Frontal cortex (tissue), 4 donors: ENCODE measurements around the gene DENND1A. TPM values are rescaled to one million over a fixed set of nuclear protein-coding genes. Genes with fewer than 3 reads are reported as not detected.

ENCODE experiments used
- DNase-seq, 2 donors: peaks; one replicate each; pipeline ENCODE4 v3.0.0; 2012; ENCODE audit warnings: low spot score in 2 of 2
- FAIRE-seq: peaks from 2 replicates; lab custom pipeline; 2012; peaks lifted over from hg19 to GRCh38; lab: Jason Lieb, UNC
- total RNA-seq: library from RNA; depleted of rRNA; stranded (reverse); fragments of >200 nt; gene quantifications from one replicate; pipeline ENCODE4 v1.2.3, GENCODE V29; 2014
- donor health status: control.
- donor health status: control.
- donor health status: control.

The DENND1A gene
- total RNA-seq, 1 donor from 2014 or later, result 17.9 TPM

DNA sequence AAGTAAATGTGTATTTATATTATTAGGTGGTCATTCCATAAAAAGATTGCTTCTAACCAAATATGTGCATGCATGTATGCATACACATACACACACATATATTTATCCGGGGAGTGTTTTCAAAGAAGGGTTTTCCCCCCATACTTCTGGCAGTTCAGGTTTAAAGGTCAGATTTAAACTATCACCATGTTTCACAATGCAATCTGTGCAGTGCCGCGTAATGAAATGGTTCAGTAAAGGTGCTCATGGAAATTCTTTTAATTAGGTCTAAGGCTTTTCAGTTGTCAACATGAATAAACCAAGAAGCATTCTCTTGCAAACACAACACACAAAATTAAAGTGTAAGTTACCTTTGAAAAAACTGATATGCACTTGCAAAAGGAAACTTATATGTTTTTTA lies 362.9 kb downstream of the DENND1A start:
- FAIRE-seq, result no peak
- DNase-seq, result no peak

DNA sequence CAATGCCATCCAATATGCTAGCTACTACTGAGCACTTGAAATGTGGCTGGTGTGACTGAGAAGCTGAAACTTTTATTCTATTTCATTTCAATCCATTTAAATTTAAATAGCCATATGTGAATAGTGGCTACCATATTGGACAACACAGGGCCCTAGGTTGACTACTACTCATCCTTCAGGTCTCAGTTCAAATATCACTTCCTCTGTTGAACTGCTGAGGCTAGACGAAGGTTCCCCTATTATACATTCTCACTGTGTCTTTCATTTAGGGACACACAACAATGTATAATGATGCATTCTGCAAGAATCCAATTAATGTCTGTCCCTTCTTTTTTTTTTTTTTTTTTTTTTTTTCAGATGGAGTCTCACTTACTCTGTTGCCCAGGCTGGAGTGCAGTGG lies 365.3 kb downstream of the DENND1A start:
- FAIRE-seq, result no peak
- DNase-seq, result no peak

DNA sequence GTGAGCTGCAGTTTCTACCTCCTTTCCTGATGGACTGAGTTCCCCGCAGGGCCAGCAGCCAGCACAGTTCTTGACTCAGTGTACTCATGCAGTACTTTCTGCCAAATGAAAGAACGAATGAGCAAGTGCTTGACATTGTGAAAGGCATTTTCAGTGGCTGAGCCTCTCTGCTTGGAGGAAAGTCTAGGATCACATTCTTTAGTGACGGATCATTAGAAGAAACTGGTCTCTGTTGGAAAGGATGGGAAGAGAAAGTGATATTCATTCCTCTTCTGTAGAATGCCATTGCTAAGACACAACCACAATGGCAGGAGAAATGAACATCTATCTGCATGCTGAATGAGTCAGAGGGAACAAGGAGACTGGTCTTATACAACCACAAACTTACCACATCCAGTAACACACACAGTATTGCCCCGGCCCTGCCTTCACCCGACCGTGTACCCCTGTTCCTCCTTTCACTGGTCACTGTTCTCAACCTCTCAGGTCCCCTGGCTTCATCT lies 367.0 kb downstream of the DENND1A start:
- FAIRE-seq, result no peak
- DNase-seq, result no peak

DNA sequence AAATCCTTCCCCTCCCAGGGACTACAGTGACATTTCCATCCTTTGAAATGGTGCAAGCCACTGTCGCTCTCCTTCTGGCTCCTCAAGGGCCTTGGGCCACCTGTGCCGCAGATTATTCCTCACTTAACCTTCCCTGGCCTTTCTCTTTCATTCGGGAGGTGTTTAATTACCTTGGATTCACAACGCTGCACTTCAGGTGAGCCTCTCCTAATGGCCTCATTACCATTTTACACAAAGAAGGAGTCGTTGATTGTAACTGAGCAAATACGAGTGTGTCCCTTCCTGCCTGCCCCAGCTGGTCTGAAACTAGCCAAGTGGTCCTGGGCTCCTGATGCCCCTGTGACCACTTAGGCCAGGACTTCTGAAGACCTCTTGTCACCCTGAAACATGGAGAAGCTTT lies 368.9 kb downstream of the DENND1A start:
- DNase-seq (no peak), FAIRE-seq (no peak)

DNA sequence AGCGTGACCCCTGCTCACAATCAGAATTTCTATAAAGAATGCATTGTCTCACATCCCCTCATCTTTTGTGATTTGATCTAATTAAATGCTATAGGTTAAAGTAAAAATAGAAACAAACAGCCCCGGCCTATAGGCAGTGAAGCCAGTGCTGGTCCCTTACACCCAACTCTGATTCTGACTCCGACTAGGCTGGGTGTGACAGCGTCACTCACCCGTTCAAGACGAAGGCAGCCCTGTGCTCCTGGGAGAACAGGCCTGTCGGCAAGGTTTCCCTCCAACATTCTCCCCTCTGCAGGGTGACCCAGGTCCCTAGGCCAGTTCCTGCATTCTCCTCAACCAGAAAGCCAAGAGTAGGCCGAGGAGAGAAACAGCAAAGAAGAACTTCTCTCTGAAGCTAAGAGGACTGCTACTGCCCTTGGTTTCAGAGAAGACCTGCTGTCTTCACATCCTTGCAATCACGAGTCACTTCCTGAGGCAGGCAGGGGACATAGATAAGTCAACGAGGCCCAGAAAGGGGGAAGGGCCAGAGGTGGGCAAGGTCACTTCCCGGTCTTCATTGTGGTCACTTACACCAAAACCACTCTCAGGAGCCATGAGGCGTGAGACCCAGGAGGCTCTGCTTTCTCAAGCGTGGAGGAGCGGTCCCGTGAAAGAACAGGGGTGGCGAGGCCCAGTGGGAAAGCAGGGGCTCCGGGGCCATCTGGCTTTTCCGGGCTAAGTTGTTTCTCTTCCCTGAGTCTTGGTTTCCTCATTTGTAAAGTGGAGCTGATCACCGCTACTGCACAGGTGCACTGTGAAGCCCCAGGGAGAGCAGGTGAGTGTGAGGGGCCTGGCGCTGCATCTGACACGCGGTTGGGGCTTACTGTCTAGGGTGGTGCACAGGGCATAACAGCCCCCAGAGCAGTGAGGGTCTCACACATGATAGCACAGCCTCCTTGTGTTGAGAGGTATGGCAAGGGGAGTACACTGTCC lies 373.2 kb downstream of the DENND1A start:
- DNase-seq (no peak), FAIRE-seq (no peak)

DNA sequence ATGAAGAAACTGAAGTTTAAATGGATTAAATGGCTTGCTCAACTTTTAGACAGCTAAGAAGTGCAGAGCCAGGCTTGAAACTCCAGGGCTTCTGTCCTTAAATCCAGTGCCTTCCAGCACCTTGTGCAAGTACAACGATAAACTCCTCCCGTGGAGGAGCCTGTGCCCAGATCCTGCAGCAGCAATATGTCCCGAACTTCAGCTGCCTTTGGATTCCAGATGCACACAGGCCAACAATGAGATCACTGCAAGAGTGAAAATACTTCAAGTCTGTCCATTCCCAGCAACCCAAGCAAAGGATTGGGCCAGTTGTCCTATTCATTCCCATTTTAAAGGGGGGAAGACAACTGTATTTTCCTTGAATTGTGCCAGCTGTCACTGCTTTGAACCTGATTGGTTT lies 374.3 kb downstream of the DENND1A start:
- DNase-seq, result no peak
- no peak for FAIRE-seq

DNA sequence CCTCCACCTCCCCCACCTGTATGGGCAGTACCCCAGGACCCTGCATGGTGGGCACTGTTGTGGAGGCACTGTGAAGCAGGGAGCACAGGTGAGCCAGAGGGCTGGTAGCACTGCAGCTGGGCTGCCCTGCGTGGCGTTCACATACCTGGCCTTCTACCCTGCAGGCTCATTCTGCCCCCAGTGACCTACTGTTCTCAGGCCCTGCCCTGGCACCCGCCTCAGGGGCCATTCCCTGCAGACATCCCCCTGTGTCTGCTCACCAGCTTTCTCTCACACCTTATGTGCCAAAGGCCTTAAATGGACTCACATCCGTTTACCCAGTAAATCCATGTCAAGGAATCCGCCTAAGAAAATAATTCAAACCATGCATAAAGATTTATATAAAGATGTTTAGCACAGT lies 377.4 kb downstream of the DENND1A start:
- DNase-seq (no peak), FAIRE-seq (no peak)

DNA sequence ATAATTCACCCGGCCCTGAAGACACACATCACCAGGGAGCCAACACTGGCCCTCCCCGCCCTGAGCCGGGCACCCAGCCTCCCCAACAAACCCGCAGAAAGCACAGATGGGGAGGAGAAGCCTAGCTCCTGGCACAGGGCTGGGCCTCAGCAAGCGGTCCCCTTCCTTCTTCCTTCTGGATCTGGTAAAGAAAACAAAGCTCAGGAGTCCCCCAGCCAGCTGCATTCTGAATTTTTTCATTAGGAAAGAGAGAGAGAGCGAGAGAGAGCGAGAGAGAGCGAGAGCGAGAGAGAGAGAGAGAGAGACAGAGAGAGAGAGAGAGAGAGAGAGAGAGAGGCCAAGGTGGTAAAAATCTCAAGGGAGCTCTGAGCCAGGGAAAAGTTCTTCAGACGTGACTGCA lies 378.2 kb downstream of the DENND1A start:
- no peak for FAIRE-seq

DNA sequence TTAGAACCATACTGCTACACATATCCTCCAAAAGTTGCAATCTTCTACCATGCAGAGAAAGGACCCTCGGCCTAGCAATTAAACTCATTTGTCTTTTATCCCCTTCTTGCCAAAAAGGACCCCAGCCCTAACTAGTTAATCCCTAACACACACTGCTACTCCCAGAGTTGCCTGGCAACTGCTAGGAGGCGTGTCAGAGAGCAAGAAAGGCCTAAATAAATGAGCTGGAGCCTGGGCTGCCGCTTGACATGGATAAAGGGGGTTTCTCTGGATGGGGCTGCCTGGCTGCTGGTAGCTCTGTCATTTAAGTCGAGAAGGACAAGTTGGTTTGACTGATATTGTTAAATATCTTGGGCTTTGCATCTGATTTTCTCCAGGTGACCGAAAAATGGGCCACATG lies 379.1 kb downstream of the DENND1A start:
- DNase-seq (no peak), FAIRE-seq (no peak)

More for the DNA sequence above, 378.2 kb downstream of the DENND1A start:
- DNase-seq, result no peak

DNA sequence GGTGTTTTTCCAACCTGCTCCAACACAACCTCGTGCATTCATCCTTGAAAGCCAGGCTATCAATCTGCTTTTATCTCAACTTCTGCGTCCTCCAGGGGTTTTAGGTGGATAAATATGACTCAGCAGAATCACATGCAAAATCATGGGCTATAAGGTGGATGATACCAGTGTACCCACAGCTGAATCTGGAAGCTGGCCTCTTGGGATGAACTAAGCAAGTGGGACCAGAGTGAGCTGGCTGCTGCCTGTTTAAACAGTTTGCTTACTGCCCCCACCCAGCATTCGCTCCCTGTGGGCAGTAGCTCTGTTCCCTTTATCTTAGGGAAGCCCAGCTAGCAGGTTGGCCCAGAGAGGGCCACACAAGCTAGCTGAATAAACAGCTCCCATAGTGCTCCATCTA lies 379.9 kb downstream of the DENND1A start:
- no peak for FAIRE-seq
- DNase-seq, result no peak

DNA sequence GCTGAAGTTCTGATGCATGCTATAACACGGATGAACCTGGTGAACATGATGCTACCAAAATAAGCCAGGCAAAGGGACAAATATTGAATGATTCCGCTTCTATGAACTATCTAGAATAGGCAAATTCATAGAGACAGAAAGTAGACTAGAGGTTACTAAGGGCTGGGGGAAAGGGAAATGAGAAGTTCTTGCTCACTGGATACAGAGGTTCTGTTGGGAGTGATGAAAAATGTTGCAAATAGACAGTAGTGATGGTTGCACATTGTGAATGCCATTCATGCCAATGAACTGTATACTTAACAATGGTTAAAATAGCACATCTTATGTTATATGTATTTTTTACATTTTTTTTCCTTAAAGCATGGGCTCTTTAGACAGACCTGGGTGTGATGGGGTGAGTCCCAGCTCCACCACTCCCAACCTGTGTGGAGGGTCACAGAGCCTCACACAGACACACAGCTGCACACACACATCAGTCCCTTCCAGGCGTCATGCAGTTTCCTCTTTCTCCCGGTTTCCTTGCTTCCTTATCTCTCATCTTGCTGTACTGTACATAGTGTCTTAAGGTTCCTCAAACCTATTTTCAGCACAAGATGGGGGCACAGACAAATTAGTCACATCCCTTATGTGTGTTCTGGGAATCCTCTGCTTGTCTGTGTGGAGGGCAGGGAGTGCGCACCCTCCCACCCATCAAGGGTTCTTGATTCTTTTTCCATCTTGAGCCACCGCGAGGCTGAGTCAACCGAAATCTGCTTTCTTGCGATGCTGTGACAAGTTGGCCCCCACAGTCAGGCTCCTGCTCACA lies 381.0 kb downstream of the DENND1A start:
- DNase-seq, result no peak
- no peak for FAIRE-seq

DNA sequence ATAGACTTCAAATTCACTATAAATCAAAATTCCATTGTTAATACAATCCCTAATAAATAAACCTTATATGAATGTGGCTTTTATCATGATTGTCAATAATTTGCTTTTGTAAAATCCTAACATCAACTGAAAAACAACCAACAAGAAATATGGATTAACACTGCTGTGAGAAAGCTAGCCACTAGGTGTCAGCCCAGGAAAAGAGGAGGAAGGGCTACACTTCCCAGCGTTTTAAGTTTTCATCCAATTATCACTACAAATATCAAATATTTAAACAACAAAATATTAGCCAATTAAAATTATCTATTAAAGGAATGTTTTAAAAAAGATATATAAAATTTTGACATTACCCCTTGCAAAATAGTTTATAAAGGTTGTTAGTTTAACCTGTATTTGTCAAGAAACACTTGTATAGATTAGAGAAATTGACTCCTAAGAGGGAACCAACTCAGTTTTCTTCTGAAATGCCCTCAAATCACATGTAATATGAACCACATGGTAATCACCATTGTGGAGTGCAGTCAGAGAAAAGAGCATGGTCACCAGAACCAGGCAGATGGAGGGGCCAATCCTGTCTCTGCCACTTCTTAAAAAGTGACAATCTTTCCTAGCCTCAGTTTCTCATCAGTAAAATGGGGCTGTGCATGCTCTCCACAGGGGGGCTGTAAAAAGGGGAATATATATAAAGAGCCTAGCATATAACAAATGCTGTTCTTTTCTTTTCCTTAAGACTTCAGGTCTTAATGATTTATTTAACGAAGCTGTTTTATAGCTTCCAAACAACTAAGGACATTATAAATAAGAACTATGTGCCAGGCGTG lies 385.7 kb downstream of the DENND1A start:
- DNase-seq (peak in 1 of 2 donors; percentile 10), FAIRE-seq (peak; percentile 91)

DNA sequence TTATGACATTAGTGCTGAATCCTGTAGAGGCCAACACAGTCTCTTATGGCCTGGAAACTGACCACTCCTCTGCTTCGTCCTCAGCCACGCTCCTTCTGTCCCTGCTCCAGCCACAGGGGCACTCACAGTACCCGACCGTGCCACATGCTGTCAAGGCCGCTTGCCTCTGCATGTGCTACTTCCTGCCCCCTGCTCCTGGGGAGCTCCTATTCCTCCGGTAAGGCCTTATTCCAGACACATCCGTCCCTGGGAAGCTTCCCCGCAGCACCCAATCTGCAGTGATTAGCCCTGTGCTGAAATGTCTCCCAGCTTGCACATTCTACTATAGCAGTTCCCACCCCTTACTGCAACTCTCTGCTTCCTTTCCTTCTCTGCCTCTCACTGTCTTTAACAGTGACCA lies 386.4 kb downstream of the DENND1A start:
- no peak for FAIRE-seq
- DNase-seq, result no peak

DNA sequence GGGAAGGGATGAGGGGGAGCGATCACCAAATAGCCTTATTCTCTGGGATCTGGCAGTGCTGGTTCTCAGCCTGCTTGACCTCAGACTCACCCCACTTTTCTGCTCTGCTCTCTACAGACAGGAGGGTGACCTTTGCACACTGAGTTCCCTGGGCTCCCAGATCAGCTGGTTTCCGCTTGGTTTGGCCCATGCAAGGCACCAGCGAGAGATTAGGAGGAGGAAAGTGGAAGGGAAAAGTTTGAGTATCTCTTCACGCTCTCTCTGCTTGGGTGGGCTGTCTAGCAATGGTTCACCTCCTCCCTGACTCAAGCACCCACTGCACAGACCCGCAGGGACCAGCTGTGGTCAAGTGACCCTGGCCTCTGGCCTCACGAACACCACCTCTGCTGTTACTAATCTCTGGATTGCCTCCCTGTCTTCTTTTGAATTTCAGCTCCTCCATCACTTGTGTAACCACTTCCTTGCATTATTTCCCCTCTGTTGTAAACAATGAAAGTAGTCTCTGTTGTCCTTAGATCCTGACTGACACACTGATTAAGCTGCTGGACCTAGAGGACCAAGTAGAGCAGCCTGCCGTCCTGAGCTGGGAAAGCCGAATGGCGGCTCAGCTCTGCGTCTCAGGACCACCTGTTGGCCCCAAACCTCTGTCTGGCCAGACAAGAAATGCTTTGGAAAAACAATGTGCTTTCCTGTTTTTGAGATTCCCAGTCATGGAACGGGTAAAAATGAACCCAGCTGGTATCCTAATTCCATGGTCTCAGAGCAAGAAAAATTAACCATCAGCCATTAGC lies 387.3 kb downstream of the DENND1A start:
- FAIRE-seq, result no peak
- no peak for DNase-seq

DNA sequence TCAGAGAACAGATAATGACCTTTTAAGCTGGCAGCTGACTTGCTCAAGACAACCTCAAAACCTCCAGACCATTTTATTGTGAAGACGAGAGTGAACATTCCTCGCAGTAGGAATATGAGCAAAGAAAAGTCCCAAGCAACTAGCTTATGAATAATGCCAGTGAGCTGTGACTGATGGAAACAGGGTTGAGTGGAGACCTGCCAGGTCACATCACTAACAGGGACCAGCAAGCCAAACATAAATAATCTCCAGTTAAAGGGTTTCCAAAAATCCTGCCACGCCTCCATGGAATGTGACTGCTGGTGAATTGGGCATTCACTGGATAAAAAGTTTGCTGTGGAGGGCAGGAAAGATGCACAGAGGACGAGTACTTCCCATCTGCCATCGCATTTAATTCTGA lies 388.5 kb downstream of the DENND1A start:
- DNase-seq (no peak), FAIRE-seq (no peak)

DNA sequence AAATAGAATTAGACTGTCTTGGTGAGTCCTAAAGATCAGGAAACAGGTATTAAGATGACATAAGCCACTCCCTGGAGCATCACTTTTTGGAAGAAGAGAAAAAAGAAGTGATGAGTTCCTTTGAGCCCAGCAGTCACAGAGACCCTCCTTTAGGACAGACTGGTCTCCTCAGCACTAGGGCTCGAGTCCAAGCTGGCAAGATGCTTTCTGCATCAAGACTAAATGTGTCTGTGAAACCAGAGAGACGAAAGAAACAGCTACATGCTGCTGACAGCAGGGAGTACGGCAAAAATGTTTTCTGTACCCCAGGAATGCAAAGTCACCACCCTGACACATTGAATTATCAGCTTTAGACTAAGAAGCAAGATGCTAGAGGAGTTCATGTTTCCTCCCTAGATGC lies 389.5 kb downstream of the DENND1A start:
- DNase-seq (no peak), FAIRE-seq (no peak)

DNA sequence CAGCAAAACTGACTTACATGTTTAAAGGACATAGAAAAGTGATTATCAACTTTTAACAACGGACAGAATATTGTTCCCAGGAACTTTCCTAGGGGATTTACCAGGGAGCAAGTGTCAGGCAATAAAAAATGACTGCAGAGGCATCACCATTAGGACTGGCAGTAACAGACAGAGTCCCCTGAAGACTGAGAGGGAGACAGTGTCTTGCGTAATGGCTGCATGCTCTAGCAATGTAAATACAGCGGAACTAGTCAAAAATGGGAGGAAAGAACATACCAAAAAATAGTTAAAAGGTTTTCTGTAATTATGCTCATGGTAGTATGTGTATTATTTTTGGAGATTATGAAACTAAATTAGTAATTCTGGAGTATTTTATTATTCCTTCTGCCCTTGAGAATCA lies 392.1 kb downstream of the DENND1A start:
- FAIRE-seq (no peak), DNase-seq (no peak)

DNA sequence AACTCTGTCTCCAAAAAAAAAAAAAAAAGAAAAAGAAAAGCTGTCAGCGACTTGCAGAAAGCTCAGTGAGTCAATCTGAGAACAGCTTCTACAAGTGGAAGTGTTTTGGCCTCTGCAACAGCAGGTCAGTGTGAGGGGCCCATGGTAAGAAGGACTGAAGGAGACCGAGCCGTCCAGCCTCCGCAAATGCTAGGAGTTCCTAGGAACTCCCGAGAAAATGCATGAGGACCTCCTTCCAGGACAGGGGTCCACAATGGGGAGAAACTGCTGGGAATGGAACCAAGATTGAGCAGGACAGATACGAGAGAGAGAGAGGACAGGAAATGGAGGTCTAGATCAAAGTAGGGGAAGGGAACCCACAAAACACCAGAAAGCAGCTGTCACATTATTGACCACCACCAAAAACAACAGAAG lies 393.5 kb downstream of the DENND1A start:
- FAIRE-seq, result no peak
- DNase-seq, result no peak

DNA sequence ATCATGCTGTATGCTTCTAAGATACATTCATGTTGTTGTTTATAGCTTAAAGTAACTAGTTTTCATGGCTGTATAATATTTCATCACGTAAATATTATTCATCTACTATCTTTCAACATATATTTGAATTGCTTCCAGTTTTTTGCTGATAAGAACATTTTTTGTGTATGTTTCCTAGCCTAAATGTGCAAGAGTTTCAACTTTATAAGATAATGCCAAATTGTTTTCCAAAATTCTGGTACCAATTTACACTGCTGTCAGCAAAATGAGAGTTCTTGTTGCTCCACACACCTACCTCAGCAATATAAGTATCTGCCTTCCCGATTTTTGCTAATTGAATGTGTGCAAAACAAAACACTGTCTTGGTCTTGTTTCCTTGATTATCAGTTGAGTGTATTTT lies 395.6 kb downstream of the DENND1A start:
- DNase-seq, result no peak
- FAIRE-seq, result no peak
